Loucy (cell line): ENCODE data around the gene PON1.

ENCODE experiments used
- H2AFZ ChIP-seq: fragments of 200-600 bp; sonication (generic); 2 replicates; pipeline ENCODE4 v1.6.0; 2016; ENCODE audit warnings: antibody characterized with exemption, mild to moderate bottlenecking, low read length, moderate library complexity
- H3F3A ChIP-seq: fragments of 200-600 bp; 2 replicates; pipeline ENCODE4 v1.6.0; 2016; ENCODE audit warnings: antibody characterized with exemption, low read depth, mild to moderate bottlenecking
- H3K27me3 ChIP-seq: fragments of 200-600 bp; sonication (generic); 2 replicates; pipeline ENCODE4 v1.6.1; 2014; ENCODE audit warnings: low read length, mild to moderate bottlenecking; ENCODE audit not compliant: insufficient read depth, poor library complexity, severe bottlenecking
- H3K36me3 ChIP-seq: fragments of 200-600 bp; sonication (generic); 2 replicates; pipeline ENCODE4 v1.6.1; 2016; ENCODE audit warnings: low read length; ENCODE audit not compliant: insufficient read depth
- H3K4me1 ChIP-seq: fragments of 200-600 bp; sonication (generic); 2 replicates; pipeline ENCODE4 v1.5.1; 2014; ENCODE audit warnings: low read length, mild to moderate bottlenecking; ENCODE audit not compliant: insufficient read depth, poor library complexity, severe bottlenecking
- H3K4me2 ChIP-seq: fragments of 200-600 bp; sonication (generic); 2 replicates; pipeline ENCODE4 v1.6.0; 2014; ENCODE audit warnings: antibody characterized with exemption, low read length, low read depth, mild to moderate bottlenecking; ENCODE audit not compliant: poor library complexity, severe bottlenecking
- H3K4me3 ChIP-seq: fragments of 200-600 bp; sonication (generic); 2 replicates; pipeline ENCODE4 v1.5.1; 2014; ENCODE audit warnings: low read length, mild to moderate bottlenecking, mixed read lengths; ENCODE audit not compliant: poor library complexity, severe bottlenecking
- H3K79me2 ChIP-seq: fragments of 200-600 bp; sonication (generic); 2 replicates; pipeline ENCODE4 v1.6.1; 2014; ENCODE audit warnings: low read length; ENCODE audit not compliant: insufficient read depth
- H3K9ac ChIP-seq: fragments of 200-600 bp; sonication (generic); 2 replicates; pipeline ENCODE4 v1.6.0; 2014; ENCODE audit warnings: mild to moderate bottlenecking, low read depth, low read length, moderate library complexity; ENCODE audit not compliant: poor library complexity, severe bottlenecking
- H3K9me2 ChIP-seq: fragments of 200-600 bp; sonication (generic); replicated peaks from 2 replicates; pipeline ENCODE4 v1.6.1; 2016; ENCODE audit warnings: low read depth, low read length, mixed read lengths
- H3K9me3 ChIP-seq: fragments of 200-600 bp; sonication (generic); 2 replicates; pipeline ENCODE4 v1.6.1; 2014; ENCODE audit warnings: mild to moderate bottlenecking, antibody characterized with exemption, low read length, low read depth; ENCODE audit not compliant: insufficient read depth
- H4K20me1 ChIP-seq: fragments of 200-600 bp; sonication (generic); 2 replicates; pipeline ENCODE4 v1.6.0; 2014; ENCODE audit warnings: antibody characterized with exemption, low read length, mild to moderate bottlenecking; ENCODE audit not compliant: insufficient read depth, poor library complexity, severe bottlenecking
- EZH2phosphoT487 ChIP-seq: fragments of 200-600 bp; IDR thresholded peaks from 2 replicates; pipeline ENCODE4 v1.6.1; 2018; ENCODE audit warnings: antibody characterized with exemption, mild to moderate bottlenecking, moderate library complexity, borderline replicate concordance
- TF ChIP-seq, protein P1 (sequence below): fragments of 200-600 bp; sonication (generic); conservative IDR thresholded peaks from 2 replicates; pipeline ENCODE4 v1.5.1; 2014; ENCODE audit warnings: mild to moderate bottlenecking, antibody characterized with exemption, low read length

The PON1 gene

DNA sequence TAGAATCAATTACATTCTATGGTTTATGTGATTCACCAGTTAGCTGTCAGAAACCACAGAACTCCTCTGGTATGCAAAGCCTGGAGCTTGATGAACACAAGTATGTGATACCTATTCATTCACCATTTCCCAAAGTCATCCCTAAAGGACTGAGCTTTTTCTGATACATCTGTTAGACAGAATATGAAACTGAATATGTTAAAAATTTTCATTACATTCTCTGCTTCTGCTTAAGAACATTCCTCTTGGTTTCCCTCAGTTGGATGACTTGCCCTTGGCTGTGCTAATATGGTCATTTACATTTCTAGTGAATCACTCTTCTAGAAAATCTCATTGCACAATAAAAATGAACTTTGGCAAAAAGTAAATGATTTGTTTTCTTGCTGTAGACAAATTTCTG is 10.8 kb upstream of the PON1 start:
- H3K27me3 ChIP-seq = no peaks in the 10 kb centered on the region
- H3K4me1 ChIP-seq = peaks cover 12% of the 10 kb centered on the region
- no peak overlapping the region for H3K4me3 ChIP-seq
- no peaks in the 10 kb centered on the region for H3K79me2 ChIP-seq
- H2AFZ ChIP-seq = no peak overlapping the region
- H3K36me3 ChIP-seq = no peaks in the 10 kb centered on the region
- H4K20me1 ChIP-seq = no peaks in the 10 kb centered on the region
- no peak overlapping the region for H3K4me2 ChIP-seq
- TF ChIP-seq EZH2phosphoT487 = no peak
- TF ChIP-seq, protein P1, sequence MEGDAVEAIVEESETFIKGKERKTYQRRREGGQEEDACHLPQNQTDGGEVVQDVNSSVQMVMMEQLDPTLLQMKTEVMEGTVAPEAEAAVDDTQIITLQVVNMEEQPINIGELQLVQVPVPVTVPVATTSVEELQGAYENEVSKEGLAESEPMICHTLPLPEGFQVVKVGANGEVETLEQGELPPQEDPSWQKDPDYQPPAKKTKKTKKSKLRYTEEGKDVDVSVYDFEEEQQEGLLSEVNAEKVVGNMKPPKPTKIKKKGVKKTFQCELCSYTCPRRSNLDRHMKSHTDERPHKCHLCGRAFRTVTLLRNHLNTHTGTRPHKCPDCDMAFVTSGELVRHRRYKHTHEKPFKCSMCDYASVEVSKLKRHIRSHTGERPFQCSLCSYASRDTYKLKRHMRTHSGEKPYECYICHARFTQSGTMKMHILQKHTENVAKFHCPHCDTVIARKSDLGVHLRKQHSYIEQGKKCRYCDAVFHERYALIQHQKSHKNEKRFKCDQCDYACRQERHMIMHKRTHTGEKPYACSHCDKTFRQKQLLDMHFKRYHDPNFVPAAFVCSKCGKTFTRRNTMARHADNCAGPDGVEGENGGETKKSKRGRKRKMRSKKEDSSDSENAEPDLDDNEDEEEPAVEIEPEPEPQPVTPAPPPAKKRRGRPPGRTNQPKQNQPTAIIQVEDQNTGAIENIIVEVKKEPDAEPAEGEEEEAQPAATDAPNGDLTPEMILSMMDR = no peak
- H3K9me2 ChIP-seq = no peaks in the 10 kb centered on the region
- no peak overlapping the region for H3K9ac ChIP-seq
- no peaks in the 10 kb centered on the region for H3K9me3 ChIP-seq
- H3F3A ChIP-seq = no peaks in the 10 kb centered on the region

DNA sequence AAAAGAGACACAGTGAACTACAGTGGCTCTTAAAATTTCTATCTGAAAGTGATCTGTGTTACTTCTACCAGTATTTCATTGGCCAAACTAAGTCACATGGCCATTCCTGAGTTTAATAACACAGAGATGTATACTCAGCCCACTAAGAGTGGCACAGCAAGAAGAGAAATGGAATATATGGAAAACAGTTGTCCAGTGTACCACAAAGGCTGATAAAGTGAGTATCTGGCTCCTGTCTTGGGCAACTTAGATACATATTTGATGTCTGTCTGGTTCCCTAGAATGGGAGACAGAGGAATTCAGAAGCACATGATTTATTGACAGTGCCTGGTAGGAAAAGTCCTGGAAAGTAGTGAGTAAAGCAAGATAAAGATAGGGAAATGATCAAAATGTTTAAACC is 10.1 kb upstream of the PON1 start:
- Histone ChIP-seq H3K79me2 (no peaks in the 10 kb centered on the region), H3K27me3 (no peaks in the 10 kb centered on the region), H3K9ac (no peak overlapping the region), H2AFZ (peak overlapping the region; percentile 38; the same call in 1 of the 2 replicates), H3K4me3 (no peak overlapping the region), H3K9me3 (no peaks in the 10 kb centered on the region), H3K4me1 (peaks cover 16% of the 10 kb centered on the region), H3K4me2 (no peak overlapping the region), H3F3A (no peaks in the 10 kb centered on the region), H3K36me3 (no peaks in the 10 kb centered on the region), H4K20me1 (no peaks in the 10 kb centered on the region), H3K9me2 (no peaks in the 10 kb centered on the region)
- TF ChIP-seq EZH2phosphoT487 = no peak
- TF ChIP-seq, protein P1 = no peak

DNA sequence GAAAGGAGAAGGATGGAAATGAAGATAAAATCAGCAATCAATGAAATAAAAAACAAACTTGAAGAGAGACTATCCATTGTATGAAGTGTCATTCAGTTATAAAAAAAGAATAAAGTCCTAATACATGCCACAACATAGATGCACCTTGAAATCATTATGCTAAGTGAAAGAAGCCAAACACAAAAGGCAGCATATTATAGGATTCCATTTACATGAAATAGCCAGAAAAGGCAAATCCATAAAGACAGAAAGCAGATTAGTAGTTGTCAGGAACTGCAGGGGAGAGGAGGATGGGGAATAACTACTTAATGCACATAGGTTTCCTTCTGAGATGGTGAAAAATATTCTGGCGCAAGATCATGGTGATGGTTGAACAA is 6.6 kb upstream of the PON1 start:
- Histone ChIP-seq H3K4me2 (peak overlapping the region; percentile 82), H3K9me2 (no peaks in the 10 kb centered on the region), H3K79me2 (no peaks in the 10 kb centered on the region), H3K9me3 (no peaks in the 10 kb centered on the region), H3K36me3 (no peaks in the 10 kb centered on the region), H3K9ac (peak overlapping the region; percentile 66), H3K4me1 (peaks cover 16% of the 10 kb centered on the region), H2AFZ (peak overlapping the region; percentile 89), H3K4me3 (peak overlapping the region; percentile 70), H4K20me1 (no peaks in the 10 kb centered on the region), H3F3A (no peaks in the 10 kb centered on the region), H3K27me3 (no peaks in the 10 kb centered on the region)
- TF ChIP-seq, protein P1 = no peak
- no peak for TF ChIP-seq EZH2phosphoT487
